Astrocyte (in vitro differentiated cells and primary cell): Measurements from ENCODE around the gene NPRL2. TPM values are rescaled to one million over a fixed set of nuclear protein-coding genes. Genes with fewer than 3 reads are reported as not detected.

Source experiments
- DNase-seq: peaks from one replicate; pipeline ENCODE4 v3.0.0-alpha.2; 2010; ENCODE audit warnings: low read depth
- FAIRE-seq: peaks from 2 replicates; lab custom pipeline; 2011; peaks lifted over from hg19 to GRCh38; lab: Jason Lieb, UNC
- H2AFZ ChIP-seq: 2 replicates; pipeline ENCODE4 v1.6.0; 2012; ENCODE audit warnings: low read depth, low read length, inconsistent platforms
- H3K27ac ChIP-seq: 2 replicates; pipeline ENCODE4 v1.5.1; 2011; ENCODE audit warnings: low read depth, low read length, inconsistent platforms
- H3K27me3 ChIP-seq: 2 replicates; pipeline ENCODE4 v1.6.0; 2011; ENCODE audit warnings: low read length, inconsistent platforms; ENCODE audit not compliant: insufficient read depth
- H3K36me3 ChIP-seq: 2 replicates; pipeline ENCODE4 v1.5.1; 2011; ENCODE audit warnings: low read length, inconsistent platforms; ENCODE audit not compliant: insufficient read depth
- H3K4me1 ChIP-seq: 2 replicates; pipeline ENCODE4 v1.5.1; 2011; ENCODE audit warnings: low read length, inconsistent platforms; ENCODE audit not compliant: insufficient read depth
- H3K4me2 ChIP-seq: 2 replicates; pipeline ENCODE4 v1.6.0; 2012; ENCODE audit warnings: low read length, inconsistent platforms
- H3K4me3 ChIP-seq: 2 replicates; pipeline ENCODE4 v1.5.1; 2011; ENCODE audit warnings: low read depth, mild to moderate bottlenecking, low read length, inconsistent platforms; ENCODE audit not compliant: insufficient read depth
- H3K79me2 ChIP-seq: 2 replicates; pipeline ENCODE4 v1.6.0; 2012; ENCODE audit warnings: mild to moderate bottlenecking, low read length, inconsistent platforms; ENCODE audit not compliant: insufficient read depth
- H3K9ac ChIP-seq: 2 replicates; pipeline ENCODE4 v1.6.0; 2012; ENCODE audit warnings: mild to moderate bottlenecking, low read length, inconsistent platforms
- H3K9me3 ChIP-seq: 2 replicates; pipeline ENCODE4 v1.5.1; 2012; ENCODE audit warnings: low read depth, mild to moderate bottlenecking, low read length, inconsistent platforms; ENCODE audit not compliant: insufficient read depth
- H4K20me1 ChIP-seq: 2 replicates; pipeline ENCODE4 v1.6.0; 2012; ENCODE audit warnings: low read length, inconsistent platforms; ENCODE audit not compliant: insufficient read depth
- H3K27ac Mint-ChIP-seq: one replicate; pipeline ENCODE4 v1.8.0; 2021; ENCODE audit warnings: mild to moderate bottlenecking, mixed read lengths; ENCODE audit not compliant: unreplicated experiment
- H3K27me3 Mint-ChIP-seq: one replicate; pipeline ENCODE4 v1.8.0; 2021; ENCODE audit warnings: low read depth, mixed read lengths; ENCODE audit not compliant: unreplicated experiment
- H3K36me3 Mint-ChIP-seq: one replicate; pipeline ENCODE4 v1.8.0; 2021; ENCODE audit warnings: low read depth, mixed read lengths; ENCODE audit not compliant: unreplicated experiment
- H3K4me1 Mint-ChIP-seq: one replicate; pipeline ENCODE4 v1.8.0; 2021; ENCODE audit warnings: low read depth, mixed read lengths; ENCODE audit not compliant: unreplicated experiment
- H3K4me3 Mint-ChIP-seq: one replicate; pipeline ENCODE4 v1.8.0; 2021; ENCODE audit warnings: mild to moderate bottlenecking, moderate library complexity, mixed read lengths; ENCODE audit not compliant: unreplicated experiment
- H3K9me3 Mint-ChIP-seq: one replicate; pipeline ENCODE4 v1.8.0; 2021; ENCODE audit warnings: mild to moderate bottlenecking, mixed read lengths; ENCODE audit not compliant: unreplicated experiment
- EZH2 ChIP-seq: IDR thresholded peaks from 2 replicates; pipeline ENCODE4 v1.6.1; 2012; ENCODE audit warnings: mild to moderate bottlenecking, low read length, inconsistent platforms; ENCODE audit not compliant: insufficient read depth
- total RNA-seq: library from RNA; stranded (reverse); gene quantifications from 2 replicates; pipeline ENCODE4 v1.2.1, GENCODE V29; 2021
- TF ChIP-seq, protein P1 (sequence below): IDR thresholded peaks from 2 replicates; pipeline ENCODE4 v1.5.1; 2011; ENCODE audit warnings: low read depth, mild to moderate bottlenecking, inconsistent platforms, low read length, moderate library complexity; ENCODE audit not compliant: insufficient read depth

The NPRL2 gene
- total RNA-seq, 1 donor from 2014 or later = 15.7 TPM

- Mint-ChIP-seq H3K36me3 (peaks cover 13% of the 10 kb centered on the region), H3K27ac (no peak overlapping the region), H3K9me3 (no peaks in the 10 kb centered on the region), H3K4me1 (peaks cover 22% of the 10 kb centered on the region), H3K27me3 (no peaks in the 10 kb centered on the region), H3K4me3 (peak overlapping the region; percentile 90)
- no peak for FAIRE-seq
- Histone ChIP-seq H3K27ac (no peak overlapping the region), H3K4me2 (peak overlapping the region; percentile 98), H3K4me3 (peak overlapping the region; percentile 73), H3K9ac (peak overlapping the region; percentile 94), H2AFZ (no peak overlapping the region), H3K36me3 (peaks cover 8% of the 10 kb centered on the region), H3K9me3 (no peaks in the 10 kb centered on the region), H3K79me2 (peaks cover 65% of the 10 kb centered on the region), H3K4me1 (peaks cover 35% of the 10 kb centered on the region), H4K20me1 (peaks cover 62% of the 10 kb centered on the region), H3K27me3 (no peaks in the 10 kb centered on the region)
- TF ChIP-seq, protein P1, sequence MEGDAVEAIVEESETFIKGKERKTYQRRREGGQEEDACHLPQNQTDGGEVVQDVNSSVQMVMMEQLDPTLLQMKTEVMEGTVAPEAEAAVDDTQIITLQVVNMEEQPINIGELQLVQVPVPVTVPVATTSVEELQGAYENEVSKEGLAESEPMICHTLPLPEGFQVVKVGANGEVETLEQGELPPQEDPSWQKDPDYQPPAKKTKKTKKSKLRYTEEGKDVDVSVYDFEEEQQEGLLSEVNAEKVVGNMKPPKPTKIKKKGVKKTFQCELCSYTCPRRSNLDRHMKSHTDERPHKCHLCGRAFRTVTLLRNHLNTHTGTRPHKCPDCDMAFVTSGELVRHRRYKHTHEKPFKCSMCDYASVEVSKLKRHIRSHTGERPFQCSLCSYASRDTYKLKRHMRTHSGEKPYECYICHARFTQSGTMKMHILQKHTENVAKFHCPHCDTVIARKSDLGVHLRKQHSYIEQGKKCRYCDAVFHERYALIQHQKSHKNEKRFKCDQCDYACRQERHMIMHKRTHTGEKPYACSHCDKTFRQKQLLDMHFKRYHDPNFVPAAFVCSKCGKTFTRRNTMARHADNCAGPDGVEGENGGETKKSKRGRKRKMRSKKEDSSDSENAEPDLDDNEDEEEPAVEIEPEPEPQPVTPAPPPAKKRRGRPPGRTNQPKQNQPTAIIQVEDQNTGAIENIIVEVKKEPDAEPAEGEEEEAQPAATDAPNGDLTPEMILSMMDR = no peak
- TF ChIP-seq EZH2 = no peak
- no peak for DNase-seq
These were observed 6.9 kb upstream of the NPRL2 start for GRCh38 chr3:50357481-50357880.

DNA sequence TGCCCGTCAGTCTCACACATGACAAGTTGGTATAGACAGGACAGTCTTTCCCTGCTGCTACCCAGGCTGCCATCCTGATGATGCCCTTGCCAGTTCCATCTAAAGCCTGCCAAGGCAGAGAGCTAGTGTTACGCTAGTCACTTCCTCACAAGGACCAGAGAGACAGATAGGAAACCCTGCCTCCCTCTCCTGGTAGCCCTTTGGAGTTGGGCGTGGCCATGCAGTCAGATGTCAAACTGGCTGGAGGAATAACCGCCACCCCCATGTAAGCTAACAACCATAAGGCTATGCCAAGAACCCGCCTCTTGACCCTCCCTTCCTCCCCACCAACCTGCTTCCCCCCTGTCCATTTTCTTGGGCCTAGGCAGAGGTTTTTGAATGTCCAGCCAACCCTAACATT is 6.0 kb upstream of the NPRL2 start:
- Mint-ChIP-seq H3K36me3 (peaks cover 13% of the 10 kb centered on the region), H3K27ac (no peak overlapping the region), H3K4me1 (peaks cover 23% of the 10 kb centered on the region), H3K9me3 (no peaks in the 10 kb centered on the region), H3K27me3 (no peaks in the 10 kb centered on the region), H3K4me3 (peak overlapping the region; percentile 90)
- Histone ChIP-seq H3K27me3 (no peaks in the 10 kb centered on the region), H3K4me1 (peaks cover 38% of the 10 kb centered on the region), H3K27ac (no peak overlapping the region), H3K36me3 (peaks cover 8% of the 10 kb centered on the region), H4K20me1 (peaks cover 68% of the 10 kb centered on the region), H3K79me2 (peaks cover 71% of the 10 kb centered on the region), H3K9me3 (no peaks in the 10 kb centered on the region), H3K9ac (peak overlapping the region; percentile 94), H3K4me2 (peak overlapping the region; percentile 98), H3K4me3 (peak overlapping the region; percentile 73), H2AFZ (no peak overlapping the region)
- DNase-seq (no peak), FAIRE-seq (no peak)
- TF ChIP-seq EZH2 = no peak
- TF ChIP-seq, protein P1 = no peak

- FAIRE-seq (no peak), DNase-seq (no peak)
- H4K20me1 ChIP-seq = peaks cover 72% of the 10 kb centered on the region
- no peak for TF ChIP-seq EZH2
- TF ChIP-seq, protein P1 = no peak
- peak overlapping the region; percentile 1 for H3K9ac ChIP-seq
- H3K79me2 ChIP-seq = peaks cover 76% of the 10 kb centered on the region
- H3K4me3 Mint-ChIP-seq = peak overlapping the region; percentile 90
- H3K36me3 ChIP-seq = peaks cover 8% of the 10 kb centered on the region
- peaks cover 44% of the 10 kb centered on the region for H3K4me1 ChIP-seq
- H3K4me1 Mint-ChIP-seq = peaks cover 25% of the 10 kb centered on the region
- H2AFZ ChIP-seq = no peak overlapping the region
- no peaks in the 10 kb centered on the region for H3K27me3 ChIP-seq
- no peaks in the 10 kb centered on the region for H3K27me3 Mint-ChIP-seq
- no peaks in the 10 kb centered on the region for H3K9me3 Mint-ChIP-seq
- H3K9me3 ChIP-seq = no peaks in the 10 kb centered on the region
- H3K27ac ChIP-seq = no peak overlapping the region
- H3K4me2 ChIP-seq = peak overlapping the region; percentile 98
- peak overlapping the region; percentile 73 for H3K4me3 ChIP-seq
- no peak overlapping the region for H3K27ac Mint-ChIP-seq
- H3K36me3 Mint-ChIP-seq = peaks cover 13% of the 10 kb centered on the region
These were observed 5.4 kb upstream of the NPRL2 start for GRCh38 chr3:50355829-50356552.
